OCI-LY3 (cell line): ENCODE results near the gene DNM3.

Experiments
- CTCF ChIP-seq: fragments of 200-600, 300-600 bp; sonication (generic); IDR thresholded peaks from 2 replicates; pipeline ENCODE4 v1.5.1; 2014; ENCODE audit warnings: antibody characterized with exemption, low read length, low read depth
- EZH2phosphoT487 ChIP-seq: fragments of 200-600 bp; shearing (Covaris generic); IDR thresholded peaks from 2 replicates; pipeline ENCODE4 v1.6.1; 2018; ENCODE audit warnings: antibody characterized with exemption, mixed run types, low read depth

DNA sequence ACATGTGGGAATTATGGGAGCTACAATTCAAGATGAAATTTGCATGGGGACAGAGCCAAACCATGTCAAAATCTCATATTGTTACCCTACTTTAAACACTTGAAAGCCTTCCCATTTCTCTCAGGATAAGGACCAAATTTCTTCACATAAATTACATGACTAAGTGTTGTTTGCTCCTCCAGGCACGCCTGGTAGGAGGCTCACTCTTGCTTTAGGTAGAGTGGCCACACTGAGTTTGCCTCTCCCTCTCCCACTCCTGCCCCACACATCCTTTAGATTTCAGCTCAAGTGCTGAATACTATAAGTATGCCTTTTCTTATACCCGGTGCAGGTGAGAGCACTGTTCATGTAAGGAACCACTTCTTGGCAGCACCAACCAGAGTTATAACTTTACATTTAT, 279.1 kb downstream of the DNM3 start:
- TF ChIP-seq CTCF (no peak), EZH2phosphoT487 (no peak)
